SU-DHL-6 (cell line): ENCODE results near the gene FXYD2.

Experiments
- H2AFZ ChIP-seq: fragments of 200-600 bp; sonication (generic); 2 replicates; pipeline ENCODE4 v1.6.1; 2014; ENCODE audit warnings: low read depth, mild to moderate bottlenecking, moderate library complexity, mixed read lengths, antibody characterized with exemption, low read length; ENCODE audit not compliant: severe bottlenecking
- H3F3A ChIP-seq: fragments of 200-600 bp; shearing (Covaris generic); 2 replicates; pipeline ENCODE4 v1.6.0; 2016; ENCODE audit warnings: antibody characterized with exemption, mild to moderate bottlenecking; ENCODE audit not compliant: insufficient read depth
- H3K27ac ChIP-seq: fragments of 200-600 bp; sonication (generic); 2 replicates; pipeline ENCODE4 v1.5.1; 2016; ENCODE audit warnings: low read depth, mild to moderate bottlenecking, low read length, moderate library complexity, mixed read lengths
- H3K27me3 ChIP-seq: fragments of 200-600 bp; sonication (generic), shearing (Covaris generic); 2 replicates; pipeline ENCODE4 v1.6.0; 2014; ENCODE audit warnings: mild to moderate bottlenecking, low read length
- H3K36me3 ChIP-seq: fragments of 200-600 bp; sonication (generic); 2 replicates; pipeline ENCODE4 v1.6.1; 2014; ENCODE audit warnings: mild to moderate bottlenecking, low read length, mixed read lengths
- H3K4me2 ChIP-seq: fragments of 300-600, 200-600 bp; shearing (Covaris generic), sonication (generic); 2 replicates; pipeline ENCODE4 v1.6.0; 2014; ENCODE audit warnings: low read length, low read depth, mild to moderate bottlenecking; ENCODE audit not compliant: poor library complexity, severe bottlenecking
- H3K4me3 ChIP-seq: fragments of 200-600 bp; sonication (generic); 2 replicates; pipeline ENCODE4 v1.5.1; 2014; ENCODE audit warnings: antibody characterized with exemption, low read length, mild to moderate bottlenecking, mixed read lengths; ENCODE audit not compliant: insufficient read depth, poor library complexity, severe bottlenecking
- H3K79me2 ChIP-seq: fragments of 200-600 bp; sonication (generic); 2 replicates; pipeline ENCODE4 v1.6.1; 2014; ENCODE audit warnings: mild to moderate bottlenecking, low read length, moderate library complexity; ENCODE audit not compliant: insufficient read depth
- H3K9ac ChIP-seq: fragments of 200-600 bp; sonication (generic); 2 replicates; pipeline ENCODE4 v1.7.0; 2014; ENCODE audit warnings: mild to moderate bottlenecking, low read length
- H3K9me2 ChIP-seq: fragments of 200-600 bp; sonication (generic); replicated peaks from 2 replicates; pipeline ENCODE4 v1.6.1; 2014; ENCODE audit warnings: low read length; ENCODE audit not compliant: insufficient read depth
- H3K9me3 ChIP-seq: fragments of 200-600 bp; sonication (generic); 2 replicates; pipeline ENCODE4 v1.6.1; 2014; ENCODE audit warnings: low read length, mixed read lengths; ENCODE audit not compliant: insufficient read depth
- H4K20me1 ChIP-seq: fragments of 200-600 bp; sonication (generic); 2 replicates; pipeline ENCODE4 v1.6.1; 2014; ENCODE audit warnings: low read depth, mild to moderate bottlenecking, antibody characterized with exemption, low read length, moderate library complexity, mixed read lengths
- EZH2phosphoT487 ChIP-seq: fragments of 200-600 bp; sonication (generic), shearing (Covaris generic); conservative IDR thresholded peaks from 2 replicates; pipeline ENCODE4 v1.6.1; 2018; ENCODE audit warnings: mild to moderate bottlenecking, antibody characterized with exemption, low read length, moderate library complexity, mixed read lengths
- TF ChIP-seq, protein P1 (sequence below): fragments of 200-600 bp; sonication (generic); IDR thresholded peaks from one replicate; pipeline ENCODE4 v1.5.1; 2017; ENCODE audit warnings: antibody characterized with exemption, mild to moderate bottlenecking, low read length, moderate library complexity; ENCODE audit not compliant: insufficient read depth, poor library complexity, severe bottlenecking

FXYD2 gene

DNA sequence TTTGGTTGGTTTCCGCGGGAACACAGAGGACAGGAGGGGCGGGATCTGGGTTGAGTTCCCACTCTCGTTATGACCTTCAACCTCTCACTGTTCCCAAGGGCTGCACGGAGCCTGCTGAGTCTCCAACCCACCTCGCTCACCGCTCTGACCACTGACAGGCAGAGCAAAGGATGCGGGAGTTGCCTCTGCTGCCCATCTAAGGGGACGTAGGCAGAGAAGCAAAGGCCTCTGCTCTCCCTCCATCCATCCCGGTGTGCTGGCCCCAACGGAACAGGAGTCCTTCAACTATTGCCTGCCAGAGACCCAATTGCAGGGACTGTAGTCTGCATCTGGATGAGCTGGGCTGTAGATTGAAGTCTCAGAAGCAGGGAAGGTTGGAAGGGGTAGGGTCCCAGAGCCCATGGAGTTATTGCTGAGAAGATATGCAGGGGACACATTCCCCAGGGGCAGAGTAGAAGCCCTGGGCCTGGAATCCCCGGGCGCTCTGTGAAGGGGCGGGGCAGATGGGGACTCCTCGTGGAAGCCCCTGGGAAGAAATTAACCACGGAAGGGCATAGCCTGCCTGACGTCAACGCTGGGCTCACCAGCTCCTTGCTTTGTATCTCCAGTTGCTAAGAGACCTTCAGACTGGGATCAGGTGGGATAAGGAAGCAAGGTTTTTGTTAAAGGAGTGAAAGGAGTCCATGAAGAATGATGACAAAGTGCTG lies 12.7 kb upstream of the FXYD2 start:
- H3F3A ChIP-seq: no peaks in the 10 kb centered on the region
- no peak overlapping the region for H3K4me2 ChIP-seq
- H4K20me1 ChIP-seq: no peaks in the 10 kb centered on the region
- no peak overlapping the region for H3K27ac ChIP-seq
- H3K36me3 ChIP-seq: no peaks in the 10 kb centered on the region
- no peak for TF ChIP-seq EZH2phosphoT487
- TF ChIP-seq, protein P1, sequence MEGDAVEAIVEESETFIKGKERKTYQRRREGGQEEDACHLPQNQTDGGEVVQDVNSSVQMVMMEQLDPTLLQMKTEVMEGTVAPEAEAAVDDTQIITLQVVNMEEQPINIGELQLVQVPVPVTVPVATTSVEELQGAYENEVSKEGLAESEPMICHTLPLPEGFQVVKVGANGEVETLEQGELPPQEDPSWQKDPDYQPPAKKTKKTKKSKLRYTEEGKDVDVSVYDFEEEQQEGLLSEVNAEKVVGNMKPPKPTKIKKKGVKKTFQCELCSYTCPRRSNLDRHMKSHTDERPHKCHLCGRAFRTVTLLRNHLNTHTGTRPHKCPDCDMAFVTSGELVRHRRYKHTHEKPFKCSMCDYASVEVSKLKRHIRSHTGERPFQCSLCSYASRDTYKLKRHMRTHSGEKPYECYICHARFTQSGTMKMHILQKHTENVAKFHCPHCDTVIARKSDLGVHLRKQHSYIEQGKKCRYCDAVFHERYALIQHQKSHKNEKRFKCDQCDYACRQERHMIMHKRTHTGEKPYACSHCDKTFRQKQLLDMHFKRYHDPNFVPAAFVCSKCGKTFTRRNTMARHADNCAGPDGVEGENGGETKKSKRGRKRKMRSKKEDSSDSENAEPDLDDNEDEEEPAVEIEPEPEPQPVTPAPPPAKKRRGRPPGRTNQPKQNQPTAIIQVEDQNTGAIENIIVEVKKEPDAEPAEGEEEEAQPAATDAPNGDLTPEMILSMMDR: no peak
- H3K79me2 ChIP-seq: no peaks in the 10 kb centered on the region
- no peak overlapping the region for H3K4me3 ChIP-seq
- H3K27me3 ChIP-seq: no peaks in the 10 kb centered on the region
- no peaks in the 10 kb centered on the region for H3K9me2 ChIP-seq
- H3K9me3 ChIP-seq: no peaks in the 10 kb centered on the region
- no peak overlapping the region for H3K9ac ChIP-seq
- no peak overlapping the region for H2AFZ ChIP-seq

DNA sequence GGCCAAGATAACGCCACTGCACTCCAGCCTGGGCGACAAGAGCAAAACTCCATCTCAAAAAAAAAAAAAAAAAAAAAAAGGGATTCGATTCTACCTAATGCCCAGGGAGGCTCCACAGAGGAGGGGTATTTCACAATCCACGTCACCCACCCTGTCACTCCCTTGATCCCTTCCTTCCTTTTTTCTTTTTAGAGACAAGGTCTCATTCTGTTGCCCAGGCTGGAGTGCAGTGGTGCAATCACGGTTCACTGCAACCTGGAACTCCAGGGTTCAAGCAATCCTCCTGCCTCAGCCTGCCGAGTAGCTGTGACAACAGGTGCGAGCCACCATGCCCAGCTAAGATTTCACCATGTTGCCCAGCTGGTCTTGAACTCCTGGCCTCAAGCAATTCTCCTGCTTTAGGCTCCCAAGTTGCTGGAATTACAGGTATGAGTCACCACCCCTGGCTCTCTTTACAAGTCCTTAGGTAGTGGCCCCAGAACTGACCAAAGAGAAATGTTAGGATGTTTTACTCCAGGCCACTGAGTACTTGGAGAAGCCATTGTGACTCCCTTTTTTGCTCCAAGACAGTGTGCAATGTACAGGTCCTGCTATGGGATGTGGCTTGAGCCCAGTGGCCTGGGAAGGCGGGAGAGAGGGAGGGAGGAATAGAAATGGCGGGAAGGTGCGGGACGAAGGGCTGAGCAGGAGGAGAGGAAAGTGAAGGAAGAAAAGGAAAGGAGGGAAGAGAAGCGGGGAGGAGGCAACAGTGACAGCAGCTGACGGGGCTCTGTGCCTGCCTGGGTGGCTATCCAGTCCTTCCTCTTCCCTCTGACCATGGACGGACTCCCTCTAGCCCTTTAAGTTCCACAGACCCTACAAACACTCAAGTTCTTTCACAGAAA lies 11.8 kb upstream of the FXYD2 start:
- no peak for TF ChIP-seq EZH2phosphoT487
- TF ChIP-seq, protein P1: no peak
- no peaks in the 10 kb centered on the region for H3K9me2 ChIP-seq
- H3K4me3 ChIP-seq: no peak overlapping the region
- H4K20me1 ChIP-seq: no peaks in the 10 kb centered on the region
- H3K9ac ChIP-seq: no peak overlapping the region
- no peak overlapping the region for H3K27ac ChIP-seq
- H3K9me3 ChIP-seq: no peaks in the 10 kb centered on the region
- no peak overlapping the region for H3K4me2 ChIP-seq
- H2AFZ ChIP-seq: no peak overlapping the region
- H3K36me3 ChIP-seq: no peaks in the 10 kb centered on the region
- no peaks in the 10 kb centered on the region for H3K27me3 ChIP-seq
- H3F3A ChIP-seq: no peaks in the 10 kb centered on the region
- H3K79me2 ChIP-seq: no peaks in the 10 kb centered on the region

DNA sequence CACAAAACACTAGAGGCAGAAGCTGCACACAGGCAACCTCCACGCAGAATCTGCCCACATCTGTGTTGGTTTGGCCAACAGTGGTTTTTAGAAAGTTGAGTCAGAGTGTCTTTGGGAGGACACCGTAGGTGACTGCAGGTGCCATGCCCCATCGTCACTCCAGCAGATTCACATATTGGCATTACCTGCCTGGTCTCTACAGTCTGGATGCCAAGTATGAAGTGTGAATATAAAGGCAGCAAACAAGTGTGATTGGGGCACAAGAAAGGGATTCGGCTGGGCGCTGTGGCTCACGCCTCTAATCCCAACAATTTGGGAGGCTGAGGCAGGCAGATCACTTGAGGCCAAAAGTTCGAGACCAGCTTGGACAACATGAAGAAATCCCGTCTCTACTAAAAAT lies 11.0 kb upstream of the FXYD2 start:
- H4K20me1 ChIP-seq: no peaks in the 10 kb centered on the region
- no peaks in the 10 kb centered on the region for H3K9me2 ChIP-seq
- H3K27me3 ChIP-seq: no peaks in the 10 kb centered on the region
- H3K4me3 ChIP-seq: no peak overlapping the region
- H3K79me2 ChIP-seq: no peaks in the 10 kb centered on the region
- H3K4me2 ChIP-seq: no peak overlapping the region
- H3K9me3 ChIP-seq: no peaks in the 10 kb centered on the region
- no peaks in the 10 kb centered on the region for H3K36me3 ChIP-seq
- no peak overlapping the region for H2AFZ ChIP-seq
- no peaks in the 10 kb centered on the region for H3F3A ChIP-seq
- H3K27ac ChIP-seq: no peak overlapping the region
- TF ChIP-seq EZH2phosphoT487: no peak
- TF ChIP-seq, protein P1: no peak
- H3K9ac ChIP-seq: no peak overlapping the region
